ENCODE results near the gene TMEM116.
"Not testable (repeated sequence)": the region's sequence is repeated elsewhere in the genome, so short reads cannot be mapped to it uniquely, and the experiment has no call there.

TMEM116 gene

GRCh38 chr12:112012775-112013600 is at the start of gene TMEM116, which contains the start of gene ERP29:
TMEM116 (minus strand) TSS chr12:112013165; CDS start chr12:112005270, 7,895 bp downstream.
ERP29 (plus strand) TSS chr12:112013426; CDS start chr12:112013466, 40 bp downstream.
- peak; percentile 99 for DNase-seq (ENCODE audit: low spot score)

GRCh38 chr12:112061137-112061536 is 48.2 kb upstream of the TMEM116 start:
- no peak for DNase-seq (ENCODE audit: low spot score)

DNA sequence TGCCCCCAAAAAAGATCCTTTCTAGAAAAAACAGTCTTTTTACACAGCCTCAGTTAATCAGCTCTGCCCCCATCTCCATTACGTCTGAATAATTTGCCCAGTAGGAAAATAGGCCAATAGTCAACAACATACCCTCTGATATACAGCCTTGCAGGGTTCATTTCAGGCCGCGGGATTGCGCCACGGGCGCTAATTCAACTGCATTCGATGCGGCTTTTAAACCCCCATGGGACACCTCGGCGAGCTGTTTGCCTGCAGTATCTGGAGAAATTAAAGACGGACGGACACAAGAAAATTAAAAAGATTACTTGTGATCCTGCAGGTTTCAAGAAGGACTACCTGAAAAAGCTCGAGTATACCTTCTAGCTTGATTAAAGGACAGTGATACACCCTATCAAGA is 36.4 kb upstream of the TMEM116 start:
- no peak for DNase-seq (ENCODE audit: low spot score)

GRCh38 chr12:112046003-112046402 is 33.0 kb upstream of the TMEM116 start:
- no peak for DNase-seq (ENCODE audit: low spot score)

GRCh38 chr12:112036614-112037013 is 23.6 kb upstream of the TMEM116 start:
- DNase-seq (ENCODE audit: low spot score) = not testable (repeated sequence)

GRCh38 chr12:112035219-112035785 is 22.3 kb upstream of the TMEM116 start:
- no peak for DNase-seq (ENCODE audit: low spot score)

GRCh38 chr12:112032292-112032691 is 19.3 kb upstream of the TMEM116 start:
- DNase-seq (ENCODE audit: low spot score) = no peak

- no peak for DNase-seq (ENCODE audit: low spot score)
These were observed 18.5 kb upstream of the TMEM116 start for GRCh38 chr12:112031472-112031871.

DNA sequence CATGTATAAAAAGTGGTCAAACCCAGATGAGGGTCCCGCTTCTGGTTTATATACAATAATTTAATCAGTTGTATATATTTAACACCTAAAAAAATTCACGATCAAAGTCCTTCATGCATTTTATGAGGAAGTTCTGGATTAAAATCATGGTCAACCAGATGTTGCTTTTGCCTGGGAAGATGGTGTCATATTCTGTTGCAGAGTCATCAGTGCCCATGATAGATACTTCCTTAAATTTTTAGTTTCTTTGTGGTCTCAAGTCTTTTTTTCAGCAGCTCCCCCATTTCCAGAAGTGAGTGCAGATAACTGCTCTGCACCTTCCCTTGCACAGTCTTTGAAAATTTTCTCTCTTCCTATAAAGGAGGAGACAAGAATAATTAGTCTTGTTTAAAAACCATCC is 16.3 kb upstream of the TMEM116 start:
- no peak for DNase-seq (ENCODE audit: low spot score)

DNA sequence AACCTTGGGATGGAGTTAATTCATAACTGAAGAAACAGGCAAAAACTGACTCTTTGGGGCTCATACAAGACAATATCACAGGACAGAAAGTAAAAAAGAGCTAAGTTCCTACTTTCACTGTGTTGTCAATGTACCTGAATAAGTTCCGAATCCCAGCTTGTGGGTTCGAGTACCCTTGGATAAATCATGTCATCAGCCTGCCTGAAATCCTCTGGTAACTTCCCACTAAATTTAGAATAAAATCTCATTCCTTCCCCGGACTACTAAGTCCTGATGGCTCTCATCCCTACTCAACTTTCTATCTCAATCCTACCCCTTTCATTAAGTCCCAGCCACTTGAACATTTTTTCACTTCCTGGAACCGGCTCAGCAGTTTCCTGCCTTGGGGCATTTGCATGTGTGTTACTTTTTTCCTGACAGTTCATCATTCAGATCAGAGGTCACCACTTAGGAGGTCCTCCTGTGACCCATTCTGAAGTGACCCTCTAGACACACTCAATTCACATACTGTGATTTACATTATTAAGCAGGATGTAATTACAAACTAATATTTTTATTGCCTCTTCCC is 12.9 kb upstream of the TMEM116 start:
- peak; percentile 45 for DNase-seq (ENCODE audit: low spot score)

DNA sequence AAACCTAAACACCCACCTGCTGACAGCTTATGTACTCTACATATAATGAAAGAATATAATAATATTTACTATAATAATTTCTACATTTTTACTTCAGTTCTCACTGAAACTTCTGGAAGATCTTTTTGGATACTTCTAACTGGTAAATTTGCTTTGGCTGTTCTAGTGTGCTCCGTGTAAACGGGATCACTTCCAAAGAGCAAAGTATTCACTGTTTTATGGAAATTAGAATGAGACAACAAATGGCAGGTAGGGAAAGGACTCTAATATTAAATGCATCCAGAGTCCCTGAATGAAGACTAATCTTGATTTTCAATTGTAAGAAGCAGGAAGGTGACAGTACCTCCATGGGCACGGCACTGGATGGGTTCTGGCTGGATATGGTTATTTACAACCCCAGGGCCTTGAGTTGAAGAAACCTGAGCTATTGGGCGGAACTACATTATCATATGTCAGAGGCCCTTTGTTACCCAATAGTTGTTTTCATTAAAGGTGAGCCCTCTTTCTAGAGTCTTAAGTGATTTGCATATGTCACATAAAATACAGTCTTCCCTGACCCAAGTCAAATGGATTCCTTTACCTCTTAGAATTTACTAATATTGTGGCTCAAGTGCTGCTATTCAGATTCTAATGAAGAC is 10.9 kb upstream of the TMEM116 start:
- DNase-seq (ENCODE audit: low spot score) = no peak

GRCh38 chr12:112022241-112023016 is 9.5 kb upstream of the TMEM116 start:
- no peak for DNase-seq (ENCODE audit: low spot score)

- no peak for DNase-seq (ENCODE audit: low spot score)
These were observed 8.0 kb upstream of the TMEM116 start for GRCh38 chr12:112020947-112021457.

GRCh38 chr12:112018571-112019237 is 5.7 kb upstream of the TMEM116 start:
- DNase-seq (ENCODE audit: low spot score) = peak; percentile 68

- DNase-seq (ENCODE audit: low spot score) = no peak
These were observed 4.1 kb upstream of the TMEM116 start for GRCh38 chr12:112017041-112017440.

DNA sequence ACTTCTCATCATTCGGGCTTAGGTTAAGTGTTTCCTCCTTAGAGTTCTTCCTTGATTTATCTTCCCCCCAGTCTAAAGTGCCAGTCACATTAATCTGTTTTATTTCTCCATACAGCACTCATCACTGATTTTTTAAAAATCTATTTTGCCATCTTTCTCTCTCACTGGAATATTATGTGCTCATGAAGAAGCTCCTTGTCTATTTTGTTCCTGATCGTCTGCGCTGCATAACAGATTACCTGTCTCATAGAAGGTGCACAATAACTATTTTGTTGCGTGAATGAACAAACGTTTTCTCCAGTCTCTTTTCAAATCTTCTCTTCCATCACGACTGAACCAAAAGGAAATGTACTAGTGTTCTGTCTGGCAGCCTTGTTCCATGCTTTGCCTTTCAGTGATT is 3.0 kb upstream of the TMEM116 start:
- DNase-seq (ENCODE audit: low spot score) = no peak

DNA sequence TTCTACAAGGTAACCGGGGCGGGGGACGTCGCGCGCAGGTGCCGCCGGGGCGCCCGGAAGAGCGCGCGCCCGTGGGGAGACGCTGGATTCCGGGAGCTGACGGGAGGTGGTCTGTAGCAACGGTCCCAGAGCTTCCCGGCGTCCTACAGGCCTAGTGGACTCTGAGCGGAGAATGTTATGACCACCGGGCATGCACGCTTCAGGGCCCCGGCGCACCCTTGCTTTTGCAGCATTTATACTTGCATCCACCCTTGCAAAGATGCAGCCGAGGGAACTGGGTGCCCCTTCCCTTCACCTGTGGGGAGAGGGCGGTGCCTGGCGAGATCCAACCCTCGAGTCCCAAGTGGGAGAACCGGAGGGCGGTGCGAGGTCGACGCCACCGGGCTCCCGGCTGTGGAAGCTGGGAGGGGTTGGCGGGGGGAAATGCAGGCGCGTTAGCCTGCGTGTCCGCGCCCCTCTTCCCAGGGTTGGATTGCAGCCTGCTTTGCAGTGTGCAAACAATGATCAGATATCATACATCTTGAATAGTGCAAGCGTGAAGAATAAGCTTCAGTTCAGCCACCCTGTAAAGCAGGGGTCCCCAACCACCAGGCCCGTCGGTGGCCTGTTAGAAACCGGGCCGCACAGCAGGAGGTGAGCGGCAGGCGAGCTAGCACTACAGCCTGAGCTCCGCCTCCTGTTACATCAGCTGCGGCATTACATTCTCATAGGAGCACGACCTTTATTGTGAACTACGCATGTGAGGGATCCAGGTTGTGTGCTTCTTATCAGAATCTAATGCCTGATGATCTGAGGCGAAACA is 837 bp upstream of the TMEM116 start:
- peak; percentile 54 for DNase-seq (ENCODE audit: low spot score)

DNA sequence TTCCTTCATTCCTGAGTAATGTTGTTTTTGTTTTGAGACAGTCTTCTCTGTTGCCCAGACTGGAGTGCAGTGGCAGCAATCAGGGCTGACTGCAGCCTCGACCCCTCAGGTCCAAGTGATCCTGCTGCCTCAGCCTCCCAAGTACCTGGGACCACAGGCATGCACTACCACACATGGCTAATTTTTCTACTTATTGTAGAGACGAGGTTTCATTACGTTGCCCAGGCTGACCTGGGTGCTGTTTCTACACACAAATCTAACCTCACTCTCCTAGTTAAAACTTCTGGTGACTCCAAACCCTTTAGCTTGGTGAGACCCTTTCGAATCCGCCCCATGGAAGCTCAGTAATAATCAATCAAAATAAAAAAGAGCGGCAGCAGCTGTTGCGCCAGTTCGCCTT is 1.3 kb downstream of the TMEM116 start:
- DNase-seq (ENCODE audit: low spot score) = no peak

DNA sequence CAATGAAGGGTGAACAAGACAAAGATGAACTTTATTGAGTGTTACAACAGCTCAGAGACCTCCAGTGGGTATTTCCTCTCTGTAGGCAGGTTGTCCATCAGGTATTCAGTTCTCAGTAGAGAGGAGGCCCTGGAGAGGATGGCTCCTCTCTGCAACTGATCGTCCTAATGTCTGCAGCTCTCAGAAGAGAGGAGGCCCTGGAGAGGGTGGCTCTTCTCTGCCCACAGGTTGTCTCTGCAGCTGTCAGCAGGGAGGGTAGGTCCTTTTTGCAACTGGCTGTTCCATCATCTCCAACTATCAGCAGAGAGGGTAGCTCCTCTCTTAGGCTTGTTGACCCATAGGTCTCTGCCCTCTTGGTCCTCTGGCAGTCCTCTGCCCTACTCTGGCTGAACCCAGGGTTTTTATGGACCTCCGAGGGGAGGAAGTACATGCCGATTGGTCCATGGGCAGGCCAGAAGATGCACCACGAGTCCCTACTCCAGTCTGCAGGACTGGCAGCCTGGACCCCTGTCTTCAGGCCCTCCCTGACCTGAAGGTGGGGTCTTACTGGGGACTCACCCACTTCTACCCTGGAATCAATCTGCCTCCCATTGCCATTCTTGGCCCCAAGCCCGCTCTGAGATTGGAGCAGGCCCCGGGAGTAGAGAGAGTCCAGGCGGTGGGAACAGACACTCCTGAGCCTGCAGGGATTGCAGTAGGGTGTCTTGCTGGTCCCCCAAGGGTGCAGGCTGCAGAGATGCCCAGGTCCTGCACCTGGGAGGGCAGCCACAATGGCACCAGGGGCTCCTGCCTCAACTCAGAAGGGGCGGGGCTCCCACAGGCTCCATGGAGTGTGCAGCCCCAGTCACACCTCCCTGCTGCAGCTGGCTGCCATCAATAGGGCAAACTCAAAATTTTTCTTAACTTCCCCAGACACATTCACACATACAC is 2.3 kb downstream of the TMEM116 start:
- DNase-seq (ENCODE audit: low spot score) = no peak
